Uterus (tissue), 4 donors: ENCODE data around the gene KIAA0753. TPM values are rescaled to one million over a fixed set of nuclear protein-coding genes. Genes with fewer than 3 reads are reported as not detected.

ENCODE experiments used
- DNase-seq, 2 donors: peaks; one replicate each; pipeline ENCODE4 v3.0.0-alpha.2; 2019 to 2020
- H3K27ac ChIP-seq, 2 donors: fragments of 200-600 bp; sonication (generic); 1 replicate in 1 of 2; 2 replicates in 1 of 2; pipeline ENCODE4 v1.5.1; 2016 to 2018
- H3K27me3 ChIP-seq, 2 donors: fragments of 200-600 bp; sonication (generic); one replicate each; pipeline ENCODE4 v1.5.1; 2018 to 2019; ENCODE audit warnings: control low read depth in 1 of 2
- H3K36me3 ChIP-seq, 2 donors: fragments of 200-600 bp; sonication (generic); one replicate each; pipeline ENCODE4 v1.5.1; 2019; ENCODE audit warnings: control low read depth in 1 of 2
- H3K4me1 ChIP-seq, 2 donors: fragments of 200-600 bp; sonication (generic); one replicate each; pipeline ENCODE4 v1.5.1; 2018 to 2019; ENCODE audit warnings: control low read depth in 1 of 2
- H3K4me3 ChIP-seq, 2 donors: fragments of 200-600 bp; sonication (generic); 1 replicate in 1 of 2; 2 replicates in 1 of 2; pipeline ENCODE4 v1.5.1; 2018 to 2019; ENCODE audit warnings: mild to moderate bottlenecking in 1 of 2
- H3K9me3 ChIP-seq, 2 donors: fragments of 200-600 bp; sonication (generic); one replicate each; pipeline ENCODE4 v1.5.1; 2019; ENCODE audit warnings: control low read depth in 1 of 2
- CTCF ChIP-seq, 4 experiments: fragments of 200-600 bp in 2 of 4; fragments of 450-650 bp in 2 of 4; sonication (generic) in 2 of 4; IDR thresholded peaks; one replicate each; pipeline ENCODE4 v1.5.1; 2016 to 2019; ENCODE audit warnings: antibody characterized with exemption in 4 of 4, mild to moderate bottlenecking in 2 of 4, moderate library complexity in 1 of 4
- POLR2A ChIP-seq, 2 donors: fragments of 450-650 bp; IDR thresholded peaks; one replicate each; pipeline ENCODE4 v1.6.1; 2016; ENCODE audit warnings: antibody characterized with exemption in 2 of 2, mild to moderate bottlenecking in 1 of 2, moderate library complexity in 1 of 2
- intact Hi-C: fragments of 100-400 bp; cut with DNase I; formaldehyde crosslinking; loops from one replicate; pipeline ENCODE4 v1.15.1; 2023; ENCODE audit warnings: low total_unique reads
- total RNA-seq, 4 donors: library from RNA; depleted of rRNA in 3 of 4; stranded (reverse); fragments of >200 nt in 3 of 4; gene quantifications; one replicate each; pipeline versions ENCODE4 v1.1.0 to v1.2.4, GENCODE V29; 2014 to 2023
- donor health status: DM: yes; HTN: yes; CAD: no.

KIAA0753 gene
- total RNA-seq, 4 donors from 2014 or later, result 6.2 to 52.3 (median 28.8) TPM

GRCh38 chr17:6548578-6549330, 91.8 kb downstream of the KIAA0753 start:
- no peak for DNase-seq
- intact Hi-C loops, result no loop called here
- no peaks in the 10 kb centered on the region for H3K9me3 ChIP-seq

GRCh38 chr17:6548034-6548433, 92.5 kb downstream of the KIAA0753 start:
- no peak overlapping the region for H3K4me3 ChIP-seq
- no peaks in the 10 kb centered on the region for H3K9me3 ChIP-seq
- intact Hi-C loops, result no loop called here
- DNase-seq, result no peak
- TF ChIP-seq CTCF (IDR thresholded peaks at IDR 0.05) (no peak), POLR2A (IDR thresholded peaks at IDR 0.05) (no peak)
- no peaks in the 10 kb centered on the region for H3K4me1 ChIP-seq
- no peaks in the 10 kb centered on the region for H3K36me3 ChIP-seq
- peak overlapping the region in 1 of 2 donors; percentile 52 for H3K27ac ChIP-seq
- H3K27me3 ChIP-seq, result no peaks in the 10 kb centered on the region

More at GRCh38 chr17:6548578-6549330, 91.8 kb downstream of the KIAA0753 start:
- H3K27me3 ChIP-seq, result no peaks in the 10 kb centered on the region
- TF ChIP-seq CTCF (IDR thresholded peaks at IDR 0.05) (no peak), POLR2A (IDR thresholded peaks at IDR 0.05) (no peak)
- peak overlapping the region; percentile 5 to 52 for H3K27ac ChIP-seq
- H3K4me1 ChIP-seq, result no peaks in the 10 kb centered on the region
- H3K4me3 ChIP-seq, result no peak overlapping the region
- H3K36me3 ChIP-seq, result no peaks in the 10 kb centered on the region

GRCh38 chr17:6547336-6547735, 93.2 kb downstream of the KIAA0753 start:
- H3K4me1 ChIP-seq, result no peaks in the 10 kb centered on the region
- intact Hi-C loops, result no loop called here
- no peaks in the 10 kb centered on the region for H3K27me3 ChIP-seq
- TF ChIP-seq POLR2A (IDR thresholded peaks at IDR 0.05) (no peak), CTCF (IDR thresholded peaks at IDR 0.05) (no peak)
- H3K9me3 ChIP-seq, result no peaks in the 10 kb centered on the region
- DNase-seq, result no peak
- no peak overlapping the region for H3K4me3 ChIP-seq
- no peaks in the 10 kb centered on the region for H3K36me3 ChIP-seq
- no peak overlapping the region for H3K27ac ChIP-seq

- Histone ChIP-seq H3K4me3 (no peak overlapping the region), H3K27me3 (no peaks in the 10 kb centered on the region), H3K36me3 (no peaks in the 10 kb centered on the region), H3K9me3 (no peaks in the 10 kb centered on the region), H3K4me1 (no peaks in the 10 kb centered on the region), H3K27ac (no peak overlapping the region)
- DNase-seq, result no peak
- intact Hi-C loops, result no loop called here
- TF ChIP-seq CTCF (IDR thresholded peaks at IDR 0.05), result no peak
- no peak for TF ChIP-seq POLR2A (IDR thresholded peaks at IDR 0.05)
Observed at GRCh38 chr17:6546069-6546718, 94.3 kb downstream of the KIAA0753 start.

- Histone ChIP-seq H3K9me3 (no peaks in the 10 kb centered on the region), H3K36me3 (no peaks in the 10 kb centered on the region), H3K27ac (no peak overlapping the region), H3K4me3 (no peak overlapping the region), H3K4me1 (no peaks in the 10 kb centered on the region), H3K27me3 (no peaks in the 10 kb centered on the region)
- DNase-seq, result no peak
- intact Hi-C loops, result no loop called here
- TF ChIP-seq POLR2A (IDR thresholded peaks at IDR 0.05) (no peak), CTCF (IDR thresholded peaks at IDR 0.05) (no peak)
Observed at GRCh38 chr17:6545291-6545690, 95.2 kb downstream of the KIAA0753 start.
